Measurements from ENCODE around the gene ANKRD55.

DNA sequence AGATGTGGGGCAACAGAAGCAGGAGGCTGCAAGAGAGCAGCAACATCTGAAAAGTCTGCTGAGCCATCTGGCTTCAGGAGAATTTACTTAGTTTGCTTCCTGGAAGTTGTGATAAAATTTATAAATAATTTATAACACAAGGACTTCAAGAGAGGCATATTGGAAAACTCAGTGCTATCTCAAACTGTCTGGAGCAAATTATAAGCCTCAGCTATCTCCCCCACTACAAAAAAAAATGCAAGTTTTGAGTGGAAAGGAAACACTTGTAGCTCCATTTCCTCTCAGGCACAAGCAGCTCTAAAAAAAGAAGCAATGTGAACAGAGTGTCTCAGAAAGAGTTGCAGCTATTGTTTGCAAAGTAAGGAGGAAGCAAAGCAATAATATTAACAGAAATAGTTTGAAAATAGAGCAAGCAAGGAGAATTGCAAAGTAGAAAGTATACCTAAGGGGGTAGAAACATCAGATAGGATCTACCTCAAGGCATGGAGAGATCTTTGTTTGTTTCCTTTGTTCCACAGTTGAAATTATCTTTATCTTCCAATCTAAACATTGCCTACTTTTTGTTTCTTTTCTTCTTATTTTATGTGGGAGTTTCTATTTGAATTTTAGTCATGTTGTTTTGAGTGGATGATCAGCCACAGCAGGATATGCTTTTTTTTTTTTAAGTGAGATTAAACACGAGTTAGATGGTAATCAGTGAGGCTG, 182.4 kb downstream of the ANKRD55 start:
- TF ChIP-seq SRF (CRISPR knock-in tag; IDR thresholded peaks at IDR 0.05), result no peak
- TF ChIP-seq GTF2A2 (tag; IDR thresholded peaks at IDR 0.05), result no peak
- TF ChIP-seq, protein P1, sequence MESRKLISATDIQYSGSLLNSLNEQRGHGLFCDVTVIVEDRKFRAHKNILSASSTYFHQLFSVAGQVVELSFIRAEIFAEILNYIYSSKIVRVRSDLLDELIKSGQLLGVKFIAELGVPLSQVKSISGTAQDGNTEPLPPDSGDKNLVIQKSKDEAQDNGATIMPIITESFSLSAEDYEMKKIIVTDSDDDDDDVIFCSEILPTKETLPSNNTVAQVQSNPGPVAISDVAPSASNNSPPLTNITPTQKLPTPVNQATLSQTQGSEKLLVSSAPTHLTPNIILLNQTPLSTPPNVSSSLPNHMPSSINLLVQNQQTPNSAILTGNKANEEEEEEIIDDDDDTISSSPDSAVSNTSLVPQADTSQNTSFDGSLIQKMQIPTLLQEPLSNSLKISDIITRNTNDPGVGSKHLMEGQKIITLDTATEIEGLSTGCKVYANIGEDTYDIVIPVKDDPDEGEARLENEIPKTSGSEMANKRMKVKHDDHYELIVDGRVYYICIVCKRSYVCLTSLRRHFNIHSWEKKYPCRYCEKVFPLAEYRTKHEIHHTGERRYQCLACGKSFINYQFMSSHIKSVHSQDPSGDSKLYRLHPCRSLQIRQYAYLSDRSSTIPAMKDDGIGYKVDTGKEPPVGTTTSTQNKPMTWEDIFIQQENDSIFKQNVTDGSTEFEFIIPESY (CRISPR knock-in tag; IDR thresholded peaks at IDR 0.05), result no peak
- TF ChIP-seq NFE2L1 (tag; IDR thresholded peaks at IDR 0.05; ENCODE audit: borderline replicate concordance, low read depth), result no peak
- no peak for TF ChIP-seq EP300 (IDR thresholded peaks at IDR 0.05; ENCODE audit: low read length)
- no peak for TF ChIP-seq POU5F1 (IDR thresholded peaks at IDR 0.05; ENCODE audit: borderline replicate concordance, low read depth, low read length, partially characterized antibody)
- TF ChIP-seq, protein P2, sequence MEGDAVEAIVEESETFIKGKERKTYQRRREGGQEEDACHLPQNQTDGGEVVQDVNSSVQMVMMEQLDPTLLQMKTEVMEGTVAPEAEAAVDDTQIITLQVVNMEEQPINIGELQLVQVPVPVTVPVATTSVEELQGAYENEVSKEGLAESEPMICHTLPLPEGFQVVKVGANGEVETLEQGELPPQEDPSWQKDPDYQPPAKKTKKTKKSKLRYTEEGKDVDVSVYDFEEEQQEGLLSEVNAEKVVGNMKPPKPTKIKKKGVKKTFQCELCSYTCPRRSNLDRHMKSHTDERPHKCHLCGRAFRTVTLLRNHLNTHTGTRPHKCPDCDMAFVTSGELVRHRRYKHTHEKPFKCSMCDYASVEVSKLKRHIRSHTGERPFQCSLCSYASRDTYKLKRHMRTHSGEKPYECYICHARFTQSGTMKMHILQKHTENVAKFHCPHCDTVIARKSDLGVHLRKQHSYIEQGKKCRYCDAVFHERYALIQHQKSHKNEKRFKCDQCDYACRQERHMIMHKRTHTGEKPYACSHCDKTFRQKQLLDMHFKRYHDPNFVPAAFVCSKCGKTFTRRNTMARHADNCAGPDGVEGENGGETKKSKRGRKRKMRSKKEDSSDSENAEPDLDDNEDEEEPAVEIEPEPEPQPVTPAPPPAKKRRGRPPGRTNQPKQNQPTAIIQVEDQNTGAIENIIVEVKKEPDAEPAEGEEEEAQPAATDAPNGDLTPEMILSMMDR (IDR thresholded peaks at IDR 0.05 in 2 of 3, conservative IDR thresholded peaks at IDR 0.05 in 1 of 3; ENCODE audit: insufficient read depth in 2 of 3, low read depth in 1 of 3, low read length in 3 of 3), result no peak
- TF ChIP-seq ATF1 (CRISPR knock-in tag; IDR thresholded peaks at IDR 0.05), result no peak
- TF ChIP-seq ATF1 (tag; IDR thresholded peaks at IDR 0.05), result no peak
- no peak for TF ChIP-seq SIX5 (IDR thresholded peaks at IDR 0.05; ENCODE audit: borderline replicate concordance in 1 of 2, insufficient read depth in 1 of 2, low read depth in 1 of 2, low read length in 2 of 2)
- TF ChIP-seq NFXL1 (CRISPR knock-in tag; IDR thresholded peaks at IDR 0.05), result no peak

All from K562 (cell line).